OCI-LY7 (cell line): Measurements from ENCODE around the gene APCDD1. TPM values are rescaled to one million over a fixed set of nuclear protein-coding genes. Genes with fewer than 3 reads are reported as not detected.

Source experiments
- BruUV-seq: library from RNA; stranded (reverse); fragments of 400-500 nt; replicated peaks from 2 replicates; lab custom pipeline; 2021; lab: Mats Ljungman, UMichigan
- CTCF ChIA-PET: fragments of 300-600 bp; sonication (Branson Sonifier 250); formaldehyde crosslinking; loops from one replicate; lab custom pipeline; 2022; ENCODE audit warnings: antibody characterized with exemption; ENCODE audit not compliant: unreplicated experiment; lab: Charles Lee
- POLR2A ChIA-PET: fragments of 300-600 bp; sonication (Branson Sonifier 250); formaldehyde crosslinking; loops from one replicate; lab custom pipeline; 2022; ENCODE audit warnings: antibody characterized with exemption; lab: Charles Lee
- DNase-seq: peaks from one replicate; pipeline ENCODE4 v3.0.0-alpha.2; 2015; ENCODE audit warnings: low spot score
- H2AFZ ChIP-seq: fragments of 200-600 bp; sonication (generic), shearing (Covaris generic); 2 replicates; pipeline ENCODE4 v1.6.1; 2014; ENCODE audit warnings: mild to moderate bottlenecking, antibody characterized with exemption, low read length, moderate library complexity
- H3K27ac ChIP-seq: fragments of 200-600 bp; sonication (generic); 2 replicates; pipeline ENCODE4 v1.5.1; 2014; ENCODE audit warnings: mixed run types, low read depth, mild to moderate bottlenecking, moderate library complexity, low read length, inconsistent platforms; ENCODE audit not compliant: poor library complexity, severe bottlenecking
- H3K36me3 ChIP-seq: fragments of 200-600 bp; sonication (generic); 2 replicates; pipeline ENCODE4 v1.6.1; 2014; ENCODE audit warnings: mild to moderate bottlenecking, antibody characterized with exemption, low read length, moderate library complexity, mixed read lengths; ENCODE audit not compliant: insufficient read depth
- H3K4me1 ChIP-seq: fragments of 200-600 bp; sonication (generic); 2 replicates; pipeline ENCODE4 v1.5.1; 2014; ENCODE audit warnings: mild to moderate bottlenecking, low read length; ENCODE audit not compliant: insufficient read depth, poor library complexity, severe bottlenecking
- H3K4me2 ChIP-seq: fragments of 200-600 bp; sonication (generic); 2 replicates; pipeline ENCODE4 v1.6.1; 2014; ENCODE audit warnings: mild to moderate bottlenecking, low read length
- H3K4me3 ChIP-seq: fragments of 200-600 bp; sonication (generic); 2 replicates; pipeline ENCODE4 v1.5.1; 2014; ENCODE audit warnings: mild to moderate bottlenecking, low read depth, low read length; ENCODE audit not compliant: poor library complexity, severe bottlenecking
- H3K79me2 ChIP-seq: fragments of 200-600 bp; sonication (generic); 2 replicates; pipeline ENCODE4 v1.6.1; 2016; ENCODE audit warnings: low read depth, mild to moderate bottlenecking, low read length, moderate library complexity, mixed read lengths; ENCODE audit not compliant: insufficient read depth
- H3K9me2 ChIP-seq: fragments of 200-600 bp; sonication (generic); 2 replicates; pipeline ENCODE4 v1.6.1; 2016; ENCODE audit warnings: mild to moderate bottlenecking, low read length, mixed read lengths; ENCODE audit not compliant: insufficient read depth
- H3K9me3 ChIP-seq: fragments of 200-600 bp; sonication (generic); 2 replicates; pipeline ENCODE4 v1.6.1; 2014; ENCODE audit warnings: mild to moderate bottlenecking, mixed run types, low read length, mixed read lengths
- H4K20me1 ChIP-seq: fragments of 200-600 bp; sonication (generic); 2 replicates; pipeline ENCODE4 v1.6.1; 2014; ENCODE audit warnings: mild to moderate bottlenecking, antibody characterized with exemption, low read length, moderate library complexity, mixed read lengths; ENCODE audit not compliant: insufficient read depth
- EZH2phosphoT487 ChIP-seq: fragments of 200-600 bp; sonication (generic); IDR thresholded peaks from 2 replicates; pipeline ENCODE4 v1.6.1; 2018; ENCODE audit warnings: low read depth, borderline replicate concordance, mild to moderate bottlenecking, mixed run types, antibody characterized with exemption, low read length, moderate library complexity, mixed read lengths
- intact Hi-C: fragments of 100-400 bp; cut with micrococcal nuclease; formaldehyde crosslinking; loops from one replicate; pipeline ENCODE4 v1.10.0; 2022; ENCODE audit not compliant: unreplicated experiment
- total RNA-seq, 2 experiments: library from RNA; depleted of rRNA in 1 of 2; stranded (reverse); fragments of >200 nt in 1 of 2; shearing (Covaris generic) in 1 of 2; gene quantifications; 2 replicates each; pipeline ENCODE4 v1.2.3, GENCODE V29; 2014 to 2022
- TF ChIP-seq, protein P1 (sequence below): fragments of 200-600 bp; sonication (generic); conservative IDR thresholded peaks from 2 replicates; pipeline ENCODE4 v1.5.1; 2014; ENCODE audit warnings: mild to moderate bottlenecking, antibody characterized with exemption, low read length, moderate library complexity, mixed read lengths

Gene APCDD1
- total RNA-seq, 2 experiments from 2014 or later: not detected

DNA sequence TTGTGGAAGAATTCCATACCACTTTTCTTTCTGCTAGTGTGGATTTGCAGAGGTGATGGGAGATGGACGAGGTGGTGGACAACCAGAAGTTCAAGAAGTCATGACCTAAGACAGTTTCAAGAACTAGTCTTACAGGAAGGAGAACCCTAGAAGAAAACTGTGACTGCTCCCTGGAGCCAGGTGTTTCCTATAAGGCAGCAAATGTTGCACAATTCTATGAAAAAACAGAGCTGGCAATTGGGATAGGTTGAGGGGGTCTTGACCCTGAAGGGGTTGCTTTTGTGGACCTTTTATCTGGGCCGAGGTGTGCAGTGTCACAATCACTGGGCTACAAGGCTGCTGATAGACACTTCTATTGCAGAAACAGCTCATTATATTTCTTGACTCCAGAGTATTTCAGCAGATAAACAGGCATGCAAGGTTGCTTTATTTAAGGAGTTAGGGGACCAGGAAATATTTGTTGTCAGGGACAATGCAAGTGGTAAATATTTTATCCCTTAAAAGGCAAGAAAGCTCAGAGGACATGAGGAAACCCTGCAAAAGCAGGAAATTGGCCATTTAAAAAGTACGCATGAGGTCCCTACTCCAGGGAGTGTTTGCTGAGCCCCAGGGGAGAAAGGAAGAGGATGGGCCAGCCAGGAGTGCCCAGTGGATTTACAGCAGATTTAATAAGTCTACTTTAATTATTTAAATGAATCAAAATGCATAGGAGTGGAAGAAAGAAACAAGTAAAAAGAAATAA is 22.9 kb downstream of the APCDD1 start:
- no peak for DNase-seq
- CTCF ChIA-PET: no interaction called here
- POLR2A ChIA-PET: interaction anchor here (0.7 kb wide), 1 partner anchor 921 kb away, joined by 3 read pairs; no protein-coding TSS in a partner anchor
- no peak for TF ChIP-seq EZH2phosphoT487
- TF ChIP-seq, protein P1, sequence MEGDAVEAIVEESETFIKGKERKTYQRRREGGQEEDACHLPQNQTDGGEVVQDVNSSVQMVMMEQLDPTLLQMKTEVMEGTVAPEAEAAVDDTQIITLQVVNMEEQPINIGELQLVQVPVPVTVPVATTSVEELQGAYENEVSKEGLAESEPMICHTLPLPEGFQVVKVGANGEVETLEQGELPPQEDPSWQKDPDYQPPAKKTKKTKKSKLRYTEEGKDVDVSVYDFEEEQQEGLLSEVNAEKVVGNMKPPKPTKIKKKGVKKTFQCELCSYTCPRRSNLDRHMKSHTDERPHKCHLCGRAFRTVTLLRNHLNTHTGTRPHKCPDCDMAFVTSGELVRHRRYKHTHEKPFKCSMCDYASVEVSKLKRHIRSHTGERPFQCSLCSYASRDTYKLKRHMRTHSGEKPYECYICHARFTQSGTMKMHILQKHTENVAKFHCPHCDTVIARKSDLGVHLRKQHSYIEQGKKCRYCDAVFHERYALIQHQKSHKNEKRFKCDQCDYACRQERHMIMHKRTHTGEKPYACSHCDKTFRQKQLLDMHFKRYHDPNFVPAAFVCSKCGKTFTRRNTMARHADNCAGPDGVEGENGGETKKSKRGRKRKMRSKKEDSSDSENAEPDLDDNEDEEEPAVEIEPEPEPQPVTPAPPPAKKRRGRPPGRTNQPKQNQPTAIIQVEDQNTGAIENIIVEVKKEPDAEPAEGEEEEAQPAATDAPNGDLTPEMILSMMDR: no peak
- no peaks in the 10 kb centered on the region for H3K79me2 ChIP-seq
- no TSS peak for BruUV-seq
- no peaks in the 10 kb centered on the region for H3K9me3 ChIP-seq
- no peak overlapping the region for H3K27ac ChIP-seq
- H3K4me1 ChIP-seq: peaks cover 54% of the 10 kb centered on the region
- H3K9me2 ChIP-seq: no peaks in the 10 kb centered on the region
- no peak overlapping the region for H3K4me2 ChIP-seq
- H4K20me1 ChIP-seq: no peaks in the 10 kb centered on the region
- intact Hi-C loops: no loop called here
- peak overlapping the region; percentile 45; the same call in 1 of the 2 replicates for H2AFZ ChIP-seq
- no peak overlapping the region for H3K4me3 ChIP-seq
- no peaks in the 10 kb centered on the region for H3K36me3 ChIP-seq

DNA sequence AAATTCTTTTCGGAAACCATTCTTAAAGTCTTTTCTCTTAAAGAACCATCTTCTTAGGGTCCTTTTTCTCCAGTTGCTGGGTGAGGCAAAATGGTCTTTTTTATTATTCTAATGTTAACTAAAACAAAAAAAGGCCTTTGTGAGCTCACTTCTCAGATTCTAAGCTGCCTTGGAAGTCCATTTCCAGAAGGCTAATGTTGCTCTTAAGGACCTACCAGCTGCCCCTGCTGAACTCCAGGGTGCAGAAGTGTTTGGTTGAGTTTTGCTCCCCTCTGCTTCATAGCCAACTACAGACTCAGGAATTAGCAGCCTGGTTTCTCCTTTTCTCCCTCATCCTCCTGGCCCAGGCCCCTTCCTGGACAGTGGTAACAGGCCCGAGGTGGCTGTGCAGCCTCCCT is 23.4 kb downstream of the APCDD1 start:
- no peak overlapping the region for H3K27ac ChIP-seq
- H3K4me1 ChIP-seq: peaks cover 60% of the 10 kb centered on the region
- intact Hi-C loops: no loop called here
- POLR2A ChIA-PET: interaction anchor here (0.7 kb wide), 1 partner anchor 920 kb away, joined by 3 read pairs; no protein-coding TSS in a partner anchor
- DNase-seq: no peak
- CTCF ChIA-PET: no interaction called here
- H3K79me2 ChIP-seq: no peaks in the 10 kb centered on the region
- H3K4me2 ChIP-seq: no peak overlapping the region
- TF ChIP-seq, protein P1: no peak
- TF ChIP-seq EZH2phosphoT487: no peak
- no peaks in the 10 kb centered on the region for H3K9me3 ChIP-seq
- H3K36me3 ChIP-seq: no peaks in the 10 kb centered on the region
- H3K4me3 ChIP-seq: no peak overlapping the region
- BruUV-seq: no TSS peak
- H2AFZ ChIP-seq: no peak overlapping the region
- H3K9me2 ChIP-seq: no peaks in the 10 kb centered on the region
- H4K20me1 ChIP-seq: no peaks in the 10 kb centered on the region

DNA sequence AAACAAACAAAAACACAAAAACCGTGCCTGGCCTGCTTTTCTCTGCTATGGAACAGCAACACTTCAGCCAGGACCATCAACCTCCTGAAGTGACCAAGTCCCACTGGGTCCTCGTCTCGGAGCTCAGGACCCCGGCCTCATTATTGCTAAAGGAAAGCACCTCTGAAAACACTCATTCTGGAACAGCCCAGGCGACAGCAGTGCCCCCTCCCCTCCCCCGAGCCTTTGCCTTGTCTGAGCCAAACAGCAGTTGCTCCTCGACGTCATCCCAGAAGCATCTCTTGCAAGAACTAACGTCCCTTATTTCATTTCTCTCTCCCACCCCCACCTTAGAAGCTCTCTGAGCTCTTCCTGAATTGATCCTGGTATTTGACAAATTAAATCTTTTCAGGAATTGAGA is 27.4 kb downstream of the APCDD1 start:
- ChIA-PET CTCF (interaction anchor here (2.2 kb wide), 1 partner anchor 9 kb away, joined by 8 read pairs; no protein-coding TSS in a partner anchor), POLR2A (interaction anchor here (0.7 to 1.5 kb wide), 4 partner anchors 9 to 383 kb away, joined by 3 to 5 read pairs (median 4); no protein-coding TSS in a partner anchor)
- intact Hi-C loops: no loop called here
- Histone ChIP-seq H3K9me2 (no peaks in the 10 kb centered on the region), H3K4me1 (peaks cover 59% of the 10 kb centered on the region), H3K4me2 (peak overlapping the region; percentile 51), H4K20me1 (no peaks in the 10 kb centered on the region), H3K9me3 (no peaks in the 10 kb centered on the region), H2AFZ (peak overlapping the region; percentile 90; the same call in 1 of the 2 replicates), H3K4me3 (no peak overlapping the region), H3K79me2 (no peaks in the 10 kb centered on the region), H3K27ac (peak overlapping the region; percentile 74), H3K36me3 (no peaks in the 10 kb centered on the region)
- DNase-seq: no peak
- BruUV-seq: no TSS peak
- TF ChIP-seq EZH2phosphoT487: no peak
- TF ChIP-seq, protein P1: no peak
